Umbilical cord (tissue), 2 donors: ENCODE results near the gene SEMG1. TPM values are rescaled to one million over a fixed set of nuclear protein-coding genes. Genes with fewer than 3 reads are reported as not detected.

ENCODE experiments used
- DNase-seq: peaks from one replicate; pipeline ENCODE4 v3.0.0-alpha.2; 2015; ENCODE audit warnings: low spot score
- total RNA-seq: library from RNA; depleted of rRNA; stranded (reverse); fragments of >200 nt; gene quantifications from one replicate; pipeline ENCODE4 v1.2.3, GENCODE V29; 2014; ENCODE audit warnings: low replicate concordance; ENCODE audit not compliant: insufficient read depth

The SEMG1 gene
- 6.0 TPM for total RNA-seq

- DNase-seq, result no peak
These were observed at the start of gene SEMG1 for GRCh38 chr20:45206725-45207124. Gene SEMG1 (plus strand): TSS chr20:45207033. CDS start chr20:45207054, 21 bp downstream.

DNA sequence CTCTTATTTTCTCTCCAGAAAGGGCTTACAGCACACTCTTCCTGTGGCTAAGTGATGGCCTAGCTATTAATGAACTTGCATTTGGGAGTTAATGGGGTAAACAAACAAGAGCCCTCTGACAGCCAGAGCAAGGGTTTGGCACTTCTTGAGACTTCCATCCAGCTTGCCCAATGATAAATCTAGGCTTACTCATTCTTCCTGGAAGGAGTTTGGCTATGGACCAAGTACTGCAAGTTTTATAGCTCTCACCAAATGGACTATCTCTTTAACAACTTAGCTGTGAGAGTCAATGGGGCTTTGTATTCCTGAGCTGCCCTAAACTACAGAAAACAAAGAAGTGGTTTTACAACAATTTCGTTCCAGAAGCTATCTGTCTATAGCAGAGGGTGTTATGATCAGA is 48.9 kb upstream of the SEMG1 start:
- no peak for DNase-seq

GRCh38 chr20:45163083-45163803 is 43.6 kb upstream of the SEMG1 start:
- no peak for DNase-seq

DNA sequence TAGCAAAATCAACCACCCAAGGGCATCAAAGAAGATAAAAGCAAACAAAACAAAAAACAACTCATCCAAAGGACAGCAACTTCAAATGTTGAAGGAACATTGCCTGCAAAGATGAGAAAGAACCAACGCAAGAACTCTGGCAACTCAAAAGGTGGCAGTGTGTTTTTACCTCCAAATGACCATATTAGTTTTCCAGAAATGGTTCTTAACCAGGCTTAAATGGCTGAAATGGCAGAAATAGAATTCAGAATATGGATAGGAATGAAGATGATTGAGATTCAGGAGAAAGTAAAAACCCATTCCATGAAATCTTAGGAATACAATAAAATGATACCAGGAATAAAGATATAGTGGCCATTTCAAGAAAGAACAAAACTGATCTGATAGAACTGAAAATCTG is 41.9 kb upstream of the SEMG1 start:
- DNase-seq, result no peak

- no peak for DNase-seq
These were observed 33.3 kb upstream of the SEMG1 start for GRCh38 chr20:45173522-45173921.

DNA sequence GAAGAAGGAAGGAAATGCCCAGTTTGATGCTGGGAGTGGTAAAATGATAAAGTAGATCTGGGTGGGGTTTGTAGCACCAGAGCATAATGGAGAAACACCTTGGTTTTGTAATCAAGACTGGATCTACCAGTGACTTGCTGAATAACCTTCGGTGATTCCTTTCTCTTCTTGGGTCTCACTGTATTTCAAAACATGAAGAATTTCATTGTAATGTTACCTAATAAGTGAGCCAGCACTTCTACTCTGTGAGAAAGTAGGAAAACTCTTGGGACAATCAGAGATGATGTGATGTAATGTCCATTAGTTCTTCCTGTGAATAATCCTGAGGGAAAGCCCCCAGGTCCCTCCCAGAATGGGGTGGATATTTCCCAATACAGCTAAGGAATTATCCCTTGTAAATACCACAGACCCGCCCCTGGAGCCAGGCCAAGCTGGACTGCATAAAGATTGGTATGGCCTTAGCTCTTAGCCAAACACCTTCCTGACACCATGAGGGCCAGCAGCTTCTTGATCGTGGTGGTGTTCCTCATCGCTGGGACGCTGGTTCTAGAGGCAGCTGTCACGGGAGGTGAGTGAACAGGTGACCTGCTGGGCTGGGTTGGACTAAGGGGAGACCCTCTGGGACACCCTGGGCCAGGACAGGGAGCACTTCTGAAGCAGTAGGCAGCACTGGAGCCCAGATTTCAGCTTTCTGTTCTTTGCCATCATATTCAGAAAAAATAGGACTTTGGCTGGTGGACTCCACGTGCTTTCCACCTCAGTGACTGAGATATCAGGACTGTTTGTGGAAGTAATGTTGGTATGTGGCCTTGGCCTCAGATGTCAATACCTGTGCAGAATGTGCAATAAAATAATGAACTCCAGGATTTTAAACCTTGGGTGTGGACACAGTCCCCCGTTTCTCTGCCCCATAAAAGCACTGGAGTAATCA is 32.1 kb upstream of the SEMG1 start, which contains the start of gene PI3:
Gene PI3 (plus strand): TSS at position 469 of the 931 bp plus-strand sequence. CDS start 21 bp downstream, at position 490.
- no peak for DNase-seq

DNA sequence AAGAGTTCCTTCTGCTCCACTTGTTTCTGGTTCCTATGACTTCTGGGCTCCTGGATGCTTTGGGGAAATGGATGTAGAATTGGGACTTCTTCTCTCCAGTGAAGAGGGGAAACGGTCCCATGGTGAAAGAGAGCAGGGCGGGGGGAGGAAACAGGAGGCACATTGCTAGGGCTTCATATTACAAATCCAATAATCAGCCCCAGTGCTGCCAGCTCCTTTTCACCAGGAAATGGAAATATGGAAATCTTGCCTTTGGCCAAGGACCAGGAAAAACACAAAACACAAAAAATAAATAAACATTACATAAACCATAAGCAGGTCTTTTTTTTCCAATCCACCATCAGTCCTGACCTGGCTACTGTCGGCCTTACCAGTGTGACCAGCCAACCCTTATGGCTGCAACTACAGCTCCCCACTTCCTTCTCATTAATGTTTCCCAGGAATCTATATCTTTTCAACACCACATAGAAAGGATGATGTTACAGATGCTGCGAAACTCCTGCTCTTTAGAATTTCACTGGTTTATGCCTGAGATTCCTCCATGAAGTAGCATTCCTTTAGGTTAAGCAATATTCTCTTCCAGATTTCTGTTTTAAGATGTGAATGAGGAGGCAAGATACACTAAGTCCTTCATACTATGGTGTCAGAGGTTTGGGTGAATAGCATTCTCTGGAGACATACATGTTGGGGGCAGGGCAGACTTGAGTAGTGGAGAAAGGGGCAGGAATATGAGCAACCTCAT is 30.1 kb upstream of the SEMG1 start:
- DNase-seq, result no peak

GRCh38 chr20:45179166-45179565 is 27.7 kb upstream of the SEMG1 start:
- DNase-seq, result no peak

DNA sequence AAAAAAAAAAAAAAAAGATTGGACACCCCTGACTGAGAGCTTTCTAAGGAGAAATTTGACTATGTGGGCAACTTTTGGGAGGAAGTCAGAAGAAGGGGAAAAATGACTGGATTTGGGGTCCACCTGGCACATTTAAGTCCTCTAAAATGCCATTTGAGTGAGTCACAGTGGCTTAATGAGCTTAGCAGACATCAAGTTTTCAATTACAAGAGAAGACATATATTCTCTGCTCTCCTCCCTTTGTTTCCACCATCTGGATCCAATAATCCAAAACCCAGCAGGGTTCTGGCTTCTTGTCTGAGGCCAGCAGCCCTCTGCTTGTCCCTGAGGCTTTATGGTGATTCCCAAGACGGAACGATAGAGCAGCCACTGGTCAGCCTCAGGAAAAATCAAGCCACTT is 25.2 kb upstream of the SEMG1 start:
- no peak for DNase-seq

- DNase-seq, result no peak
These were observed 23.7 kb upstream of the SEMG1 start for GRCh38 chr20:45183084-45183483.

GRCh38 chr20:45187693-45188092 is 19.1 kb upstream of the SEMG1 start:
- DNase-seq, result no peak

DNA sequence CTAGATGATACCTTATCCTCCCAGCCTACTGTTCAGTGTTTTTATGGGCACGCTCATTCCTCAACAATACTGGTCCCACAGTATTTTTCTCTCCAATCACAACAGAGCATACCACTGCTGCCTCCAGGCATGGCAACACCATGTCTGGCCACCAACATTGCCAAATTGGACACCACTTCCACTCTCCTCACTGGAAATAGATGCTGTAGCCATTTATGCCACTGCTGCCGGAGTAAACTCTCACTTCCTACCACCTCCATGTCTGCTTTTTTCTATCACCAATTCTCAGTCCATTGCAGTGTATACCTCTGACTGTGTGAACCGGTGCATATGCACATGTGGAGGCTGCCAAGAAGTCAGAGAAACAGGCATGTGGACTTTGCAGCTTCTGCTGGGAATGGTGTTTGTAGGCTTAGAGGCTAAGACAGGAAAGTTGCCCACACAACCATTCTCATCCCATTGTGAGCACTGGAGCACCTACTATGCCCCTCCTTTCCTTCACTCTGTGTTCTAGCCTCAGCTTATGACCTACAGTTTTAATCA is 17.7 kb upstream of the SEMG1 start:
- no peak for DNase-seq

- DNase-seq, result no peak
These were observed 17.0 kb upstream of the SEMG1 start for GRCh38 chr20:45189861-45190260.

GRCh38 chr20:45191926-45192325 is 14.9 kb upstream of the SEMG1 start:
- DNase-seq, result no peak

DNA sequence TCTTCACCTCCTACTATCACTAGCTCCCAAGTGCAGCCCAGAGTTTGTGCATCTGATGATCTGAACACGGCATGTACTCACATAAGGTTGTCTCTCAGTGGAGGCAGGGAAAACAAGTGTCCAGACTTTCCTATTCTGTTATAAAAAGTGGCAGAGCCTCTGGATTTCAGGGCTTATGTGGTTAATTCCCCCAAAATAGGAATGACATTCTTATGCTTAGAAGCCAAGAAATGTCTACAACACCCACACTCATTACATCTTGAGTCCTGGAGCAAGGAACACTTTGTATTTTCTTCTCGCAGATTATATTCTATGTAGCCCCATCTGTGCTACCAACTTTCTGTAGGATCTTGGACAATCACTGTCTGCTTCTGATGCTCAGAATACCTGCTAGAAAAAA is 13.5 kb upstream of the SEMG1 start:
- DNase-seq, result no peak

DNA sequence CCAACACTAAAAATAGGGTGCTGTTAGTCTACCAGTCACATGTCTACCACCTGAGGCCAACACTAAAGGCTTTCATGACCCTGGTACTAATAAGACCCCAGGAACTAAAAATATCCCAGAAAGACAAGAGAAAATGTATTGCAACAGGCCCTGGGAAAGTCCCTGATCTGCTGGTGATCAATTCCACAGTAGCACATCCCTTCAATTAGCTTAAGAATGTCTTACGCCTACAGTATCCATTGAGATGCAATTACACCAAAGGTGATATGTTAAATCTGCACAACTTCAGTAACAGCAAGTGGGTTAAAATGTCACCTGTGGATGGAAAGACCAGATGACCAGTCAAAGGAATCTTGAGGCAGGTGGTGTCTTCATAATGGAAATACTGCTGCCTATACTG is 3.1 kb downstream of the SEMG1 start:
- no peak for DNase-seq

DNA sequence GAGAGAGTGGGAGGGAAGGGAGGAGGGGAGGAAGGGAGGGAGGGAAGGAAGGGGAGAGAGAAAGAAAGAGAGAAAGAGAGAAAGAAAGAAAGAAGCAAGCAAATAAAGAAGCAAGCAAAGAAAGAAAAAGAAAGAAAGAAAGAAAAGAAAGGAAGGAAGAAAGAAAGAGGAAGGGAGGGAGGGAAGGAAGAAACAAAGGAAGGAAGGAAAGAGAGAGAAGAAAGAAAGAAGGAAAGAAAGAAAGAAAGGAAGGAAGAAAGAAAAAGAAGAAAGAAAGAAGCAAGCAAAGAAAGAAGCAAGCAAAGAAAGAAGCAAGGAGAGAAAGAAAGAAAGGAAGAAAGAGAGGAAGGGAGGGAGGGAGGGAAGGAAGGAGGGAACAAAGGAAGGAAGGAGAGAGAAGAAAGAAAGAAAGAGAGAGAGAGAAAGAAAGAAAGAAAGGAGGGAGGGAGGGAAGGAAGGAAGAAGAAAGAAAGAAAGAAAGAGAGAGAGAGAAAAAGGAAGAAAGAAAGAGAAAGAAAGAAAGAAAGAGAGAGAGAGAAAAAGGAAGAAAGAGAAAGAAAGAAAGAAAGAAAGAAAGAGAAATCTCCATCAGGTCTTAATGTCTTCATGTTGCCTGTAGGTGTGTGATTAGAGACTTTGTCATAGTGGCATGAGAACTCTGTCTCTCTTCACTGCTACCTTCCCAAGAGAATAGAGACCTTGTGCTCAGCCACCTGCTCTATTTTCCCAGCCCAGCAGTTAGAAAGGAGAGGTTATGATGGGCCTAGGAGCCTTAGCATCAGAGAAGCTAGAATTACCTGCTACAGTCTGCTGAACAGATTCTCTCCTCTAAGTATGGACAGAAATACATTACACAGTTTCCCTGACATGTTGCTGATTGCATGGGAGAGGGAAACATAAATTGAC is 5.0 kb downstream of the SEMG1 start:
- DNase-seq, result no peak

DNA sequence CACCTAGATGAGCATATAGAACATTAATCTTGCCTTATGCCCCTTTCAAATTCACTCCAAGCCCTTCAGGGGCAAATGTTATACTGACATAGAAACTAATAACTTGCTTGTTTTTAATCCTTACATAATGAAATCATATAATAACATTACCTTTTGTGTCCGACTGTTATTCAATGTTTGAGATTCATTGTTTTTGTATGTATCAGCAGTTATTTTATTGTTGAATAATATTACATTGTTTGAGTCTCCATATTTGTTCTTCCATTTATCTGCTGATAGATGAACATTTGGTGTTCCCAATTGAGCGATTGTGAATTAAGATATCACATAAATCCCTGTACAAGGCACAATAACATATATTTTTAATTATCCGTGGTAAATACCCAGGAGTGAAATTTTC is 6.0 kb downstream of the SEMG1 start:
- DNase-seq, result no peak

- no peak for DNase-seq
These were observed 11.3 kb downstream of the SEMG1 start for GRCh38 chr20:45218124-45218523.

GRCh38 chr20:45218636-45219035 is 11.8 kb downstream of the SEMG1 start:
- no peak for DNase-seq

DNA sequence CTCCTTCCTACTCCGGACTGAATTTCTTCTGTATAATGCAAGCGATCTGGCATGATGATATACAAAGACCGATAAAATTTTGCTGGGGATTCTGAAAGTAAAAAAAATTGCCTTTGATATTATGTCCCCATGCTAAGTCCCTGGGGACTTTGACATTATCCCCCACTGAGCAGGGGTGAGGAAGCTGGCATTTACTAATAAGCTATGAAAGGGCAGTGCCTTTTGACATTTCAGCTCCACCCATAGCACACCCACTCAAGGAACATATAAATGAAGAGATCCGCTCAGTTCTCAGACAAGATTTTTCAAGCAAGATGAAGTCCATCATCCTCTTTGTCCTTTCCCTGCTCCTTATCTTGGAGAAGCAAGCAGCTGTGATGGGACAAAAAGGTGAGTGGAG is 14.2 kb downstream of the SEMG1 start, which contains the start of gene SEMG2:
Gene SEMG2 (plus strand): TSS at position 298 of the 400 bp plus-strand sequence. CDS start 17 bp downstream, at position 315.
- DNase-seq, result no peak
